Thymus (tissue), 11 donors: Measurements from ENCODE around the gene PTPRH. TPM values are rescaled to one million over a fixed set of nuclear protein-coding genes. Genes with fewer than 3 reads are reported as not detected.

Source experiments
- DNase-seq, 9 donors: peaks; one replicate each; pipeline ENCODE4 v3.0.0-alpha.2; 2013; ENCODE audit warnings: low spot score in 9 of 9, low read depth in 6 of 9, missing footprints in 1 of 9
- H3K27ac ChIP-seq, 2 donors: one replicate each; pipeline ENCODE4 v1.5.1; 2013; ENCODE audit warnings: control low read depth in 1 of 2, low read depth in 1 of 2, low read length in 1 of 2, mild to moderate bottlenecking in 1 of 2, moderate library complexity in 1 of 2
- H3K27me3 ChIP-seq, 2 donors: one replicate each; pipeline ENCODE4 v1.5.1; 2013; ENCODE audit warnings: low read length in 1 of 2; ENCODE audit not compliant: control insufficient read depth in 2 of 2, insufficient read depth in 1 of 2
- H3K36me3 ChIP-seq, 2 donors: one replicate each; pipeline ENCODE4 v1.5.1; 2013; ENCODE audit warnings: low read length in 1 of 2, mild to moderate bottlenecking in 1 of 2, moderate library complexity in 1 of 2; ENCODE audit not compliant: control insufficient read depth in 2 of 2, insufficient read depth in 2 of 2
- H3K4me1 ChIP-seq, 2 donors: one replicate each; pipeline ENCODE4 v1.5.1; 2013; ENCODE audit warnings: low read length in 2 of 2; ENCODE audit not compliant: control insufficient read depth in 2 of 2, insufficient read depth in 2 of 2
- H3K4me3 ChIP-seq, 2 donors: one replicate each; pipeline ENCODE4 v1.5.1; 2013; ENCODE audit warnings: low read length in 2 of 2, control low read depth in 1 of 2, mild to moderate bottlenecking in 1 of 2
- H3K9me3 ChIP-seq, 2 donors: one replicate each; pipeline ENCODE4 v1.5.1; 2013; ENCODE audit warnings: low read length in 1 of 2, mild to moderate bottlenecking in 1 of 2; ENCODE audit not compliant: control insufficient read depth in 2 of 2, insufficient read depth in 1 of 2
- WGBS: extraction: QIAGEN DNeasy Blood & Tissue Kit; methylation state at CpG from one replicate; pipeline ENCODE4 v1.1.7; 2013; 5-methylcytosine and 5-hydroxymethylcytosine counted together
- polyA plus RNA-seq: library from polyadenylated mRNA; stranded (reverse); fragments of 200-250 nt; gene quantifications from one replicate; pipeline ENCODE4 v1.2.3, GENCODE V29; 2013
- total RNA-seq: library from RNA; stranded (reverse); fragments of 120-200 nt; gene quantifications from one replicate; pipeline ENCODE4 v1.2.4, GENCODE V29; 2013
- donor health status: healthy.

PTPRH gene
- total and polyA plus RNA-seq, 2 donors = 0.14 to 0.28 TPM

GRCh38 chr19:55252760-55253663, 43.7 kb upstream of the PTPRH start:
- Histone ChIP-seq H3K4me3 (peak overlapping the region; percentile 82 to 92), H3K4me1 (peaks cover 48 to 67% of the 10 kb centered on the region in 2 donors), H3K36me3 (peaks cover 25 to 44% of the 10 kb centered on the region in 2 donors), H3K27me3 (no peaks in the 10 kb centered on the region), H3K27ac (peak overlapping the region; percentile 99), H3K9me3 (no peaks in the 10 kb centered on the region)
- WGBS = 51% methylated on average over 21 of the region's 21 CpGs
- DNase-seq = peak in 1 of 9 donors; percentile 23

- Histone ChIP-seq H3K27me3 (no peaks in the 10 kb centered on the region), H3K4me3 (no peak overlapping the region), H3K27ac (peak overlapping the region; percentile 1 to 68), H3K9me3 (no peaks in the 10 kb centered on the region), H3K36me3 (peaks cover 40 to 52% of the 10 kb centered on the region in 2 donors), H3K4me1 (peaks cover 45 to 58% of the 10 kb centered on the region in 2 donors)
- WGBS = 15% methylated on average over 19 of the region's 19 CpGs
- peak in 1 of 9 donors; percentile 39 for DNase-seq
Measured at GRCh38 chr19:55251341-55252081, 42.2 kb upstream of the PTPRH start.

GRCh38 chr19:55250262-55251036, 41.1 kb upstream of the PTPRH start:
- DNase-seq = no peak
- Histone ChIP-seq H3K4me3 (no peak overlapping the region), H3K9me3 (no peaks in the 10 kb centered on the region), H3K4me1 (peaks cover 34 to 48% of the 10 kb centered on the region in 2 donors), H3K27me3 (no peaks in the 10 kb centered on the region), H3K27ac (no peak overlapping the region), H3K36me3 (peaks cover 50 to 57% of the 10 kb centered on the region in 2 donors)
- 95% methylated on average over 18 of the region's 18 CpGs for WGBS

- WGBS = 97% methylated on average over 11 of the region's 11 CpGs
- Histone ChIP-seq H3K27me3 (no peaks in the 10 kb centered on the region), H3K9me3 (no peaks in the 10 kb centered on the region), H3K27ac (no peak overlapping the region), H3K4me1 (peaks cover 29 to 42% of the 10 kb centered on the region in 2 donors), H3K4me3 (no peak overlapping the region), H3K36me3 (peaks cover 56 to 63% of the 10 kb centered on the region in 2 donors)
- no peak for DNase-seq
Measured at GRCh38 chr19:55249841-55250240, 40.5 kb upstream of the PTPRH start.

- Histone ChIP-seq H3K9me3 (no peaks in the 10 kb centered on the region), H3K36me3 (peaks cover 68 to 74% of the 10 kb centered on the region in 2 donors), H3K27ac (no peak overlapping the region), H3K27me3 (no peaks in the 10 kb centered on the region), H3K4me3 (no peak overlapping the region), H3K4me1 (peaks cover 25 to 31% of the 10 kb centered on the region in 2 donors)
- DNase-seq = no peak
- 96% methylated on average over 9 of the region's 9 CpGs for WGBS
Measured at GRCh38 chr19:55248704-55249103, 39.4 kb upstream of the PTPRH start.

- H3K4me3 ChIP-seq = no peak overlapping the region
- no peaks in the 10 kb centered on the region for H3K27me3 ChIP-seq
- H3K27ac ChIP-seq = no peak overlapping the region
- peaks cover 24 to 26% of the 10 kb centered on the region in 2 donors for H3K4me1 ChIP-seq
- H3K9me3 ChIP-seq = no peaks in the 10 kb centered on the region
- 96% methylated on average over 10 of the region's 10 CpGs for WGBS
- peaks cover 72 to 77% of the 10 kb centered on the region in 2 donors for H3K36me3 ChIP-seq
- DNase-seq = no peak
Measured at GRCh38 chr19:55248166-55248675, 38.9 kb upstream of the PTPRH start.

- no peak overlapping the region for H3K27ac ChIP-seq
- peaks cover 18 to 20% of the 10 kb centered on the region in 2 donors for H3K4me1 ChIP-seq
- H3K9me3 ChIP-seq = no peaks in the 10 kb centered on the region
- H3K27me3 ChIP-seq = no peaks in the 10 kb centered on the region
- WGBS = 70% methylated on average over 10 of the region's 10 CpGs
- DNase-seq = no peak
- no peak overlapping the region for H3K4me3 ChIP-seq
- H3K36me3 ChIP-seq = peaks cover 72 to 76% of the 10 kb centered on the region in 2 donors
Measured at GRCh38 chr19:55247621-55248099, 38.4 kb upstream of the PTPRH start.
